ENCODE data around the gene ZC3H8. TPM values are rescaled to one million over a fixed set of nuclear protein-coding genes. Genes with fewer than 3 reads are reported as not detected.

ZC3H8 gene
- total RNA-seq, 1 donor from 2014 or later, result 4.2 TPM

- DNase-seq (ENCODE audit: low read depth in 2 of 2), result no peak
Observed at GRCh38 chr2:112195167-112195766, 59.6 kb downstream of the ZC3H8 start.

GRCh38 chr2:112194482-112194881, 60.4 kb downstream of the ZC3H8 start:
- DNase-seq (ENCODE audit: low read depth in 2 of 2), result peak in 1 of 2 donors; percentile 76

- DNase-seq (ENCODE audit: low read depth in 2 of 2), result no peak
Observed at GRCh38 chr2:112194028-112194427, 60.8 kb downstream of the ZC3H8 start.

- DNase-seq (ENCODE audit: low read depth in 2 of 2), result no peak
Observed at GRCh38 chr2:112189001-112189556, 65.8 kb downstream of the ZC3H8 start.

GRCh38 chr2:112187805-112188596, 66.8 kb downstream of the ZC3H8 start:
- peak; percentile 69 to 93 for DNase-seq (ENCODE audit: low read depth in 2 of 2)

- DNase-seq (ENCODE audit: low read depth in 2 of 2), result no peak
Observed at GRCh38 chr2:112187046-112187715, 67.7 kb downstream of the ZC3H8 start.

GRCh38 chr2:112185131-112185530, 69.7 kb downstream of the ZC3H8 start:
- no peak for DNase-seq (ENCODE audit: low read depth in 2 of 2)

- DNase-seq (ENCODE audit: low read depth in 2 of 2), result no peak
Observed at GRCh38 chr2:112184121-112184520, 70.7 kb downstream of the ZC3H8 start.

- DNase-seq (ENCODE audit: low read depth in 2 of 2), result no peak
Observed at GRCh38 chr2:112183327-112184025, 71.4 kb downstream of the ZC3H8 start.

GRCh38 chr2:112182581-112183034, 72.2 kb downstream of the ZC3H8 start:
- DNase-seq (ENCODE audit: low read depth in 2 of 2), result no peak

- no peak for DNase-seq (ENCODE audit: low read depth in 2 of 2)
Observed at GRCh38 chr2:112181571-112182290, 73.1 kb downstream of the ZC3H8 start.

GRCh38 chr2:112175958-112176573, 78.8 kb downstream of the ZC3H8 start:
- no peak for DNase-seq (ENCODE audit: low read depth in 2 of 2)

- no peak for DNase-seq (ENCODE audit: low read depth in 2 of 2)
Observed at GRCh38 chr2:112175333-112175732, 79.5 kb downstream of the ZC3H8 start.

- no peak for DNase-seq (ENCODE audit: low read depth in 2 of 2)
Observed at GRCh38 chr2:112174383-112174782, 80.5 kb downstream of the ZC3H8 start.

GRCh38 chr2:112173646-112174319, 81.1 kb downstream of the ZC3H8 start:
- no peak for DNase-seq (ENCODE audit: low read depth in 2 of 2)

- no peak for DNase-seq (ENCODE audit: low read depth in 2 of 2)
Observed at GRCh38 chr2:112170495-112170894, 84.3 kb downstream of the ZC3H8 start.

- no peak for DNase-seq (ENCODE audit: low read depth in 2 of 2)
Observed at GRCh38 chr2:112168422-112169124, 86.3 kb downstream of the ZC3H8 start.

GRCh38 chr2:112166806-112167499, 87.9 kb downstream of the ZC3H8 start:
- no peak for DNase-seq (ENCODE audit: low read depth in 2 of 2)

- DNase-seq (ENCODE audit: low read depth in 2 of 2), result no peak
Observed at GRCh38 chr2:112165296-112165695, 89.5 kb downstream of the ZC3H8 start.
